ENCODE results near the gene MAN1C1.

DNA sequence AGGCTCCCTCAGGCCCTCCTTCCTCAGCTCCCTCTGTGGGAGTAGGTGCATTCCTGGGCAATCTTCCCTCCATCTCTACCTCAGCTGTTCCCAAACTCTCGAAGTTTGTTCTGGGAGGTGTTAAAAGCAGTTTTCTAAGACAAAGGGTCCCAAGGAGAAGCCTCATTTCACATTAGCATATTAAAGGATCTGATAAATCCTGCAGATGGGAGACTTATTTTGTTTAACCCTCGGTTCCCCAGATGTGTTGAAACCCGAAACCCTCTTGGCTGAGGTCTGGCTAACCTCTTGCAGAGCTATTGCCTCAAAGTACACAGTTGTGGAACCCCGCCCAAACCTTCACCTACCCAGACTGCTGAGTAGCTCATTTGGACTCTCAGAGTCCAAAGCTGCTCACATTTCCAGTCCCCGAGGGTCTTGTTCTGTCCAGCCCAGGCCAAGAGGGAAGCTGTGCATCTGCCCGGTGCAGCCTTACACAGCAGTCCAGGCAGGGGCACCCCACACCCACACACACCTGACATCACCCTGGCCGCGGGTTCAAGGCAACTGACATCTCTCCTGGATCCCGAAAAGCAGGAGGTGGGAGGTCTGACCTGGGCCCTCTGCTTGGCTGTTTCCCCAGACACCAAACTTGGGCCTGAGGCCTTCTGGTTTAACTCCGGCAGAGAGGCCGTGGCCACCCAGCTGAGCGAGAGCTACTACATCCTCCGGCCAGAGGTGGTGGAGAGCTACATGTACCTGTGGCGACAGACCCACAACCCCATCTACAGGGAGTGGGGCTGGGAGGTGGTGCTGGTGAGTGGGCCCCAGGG lies 163.9 kb downstream of the MAN1C1 start:
- TF ChIP-seq, protein P1, sequence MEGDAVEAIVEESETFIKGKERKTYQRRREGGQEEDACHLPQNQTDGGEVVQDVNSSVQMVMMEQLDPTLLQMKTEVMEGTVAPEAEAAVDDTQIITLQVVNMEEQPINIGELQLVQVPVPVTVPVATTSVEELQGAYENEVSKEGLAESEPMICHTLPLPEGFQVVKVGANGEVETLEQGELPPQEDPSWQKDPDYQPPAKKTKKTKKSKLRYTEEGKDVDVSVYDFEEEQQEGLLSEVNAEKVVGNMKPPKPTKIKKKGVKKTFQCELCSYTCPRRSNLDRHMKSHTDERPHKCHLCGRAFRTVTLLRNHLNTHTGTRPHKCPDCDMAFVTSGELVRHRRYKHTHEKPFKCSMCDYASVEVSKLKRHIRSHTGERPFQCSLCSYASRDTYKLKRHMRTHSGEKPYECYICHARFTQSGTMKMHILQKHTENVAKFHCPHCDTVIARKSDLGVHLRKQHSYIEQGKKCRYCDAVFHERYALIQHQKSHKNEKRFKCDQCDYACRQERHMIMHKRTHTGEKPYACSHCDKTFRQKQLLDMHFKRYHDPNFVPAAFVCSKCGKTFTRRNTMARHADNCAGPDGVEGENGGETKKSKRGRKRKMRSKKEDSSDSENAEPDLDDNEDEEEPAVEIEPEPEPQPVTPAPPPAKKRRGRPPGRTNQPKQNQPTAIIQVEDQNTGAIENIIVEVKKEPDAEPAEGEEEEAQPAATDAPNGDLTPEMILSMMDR (IDR thresholded peaks at IDR 0.05), result no peak
- no peak for TF ChIP-seq POLR2A (IDR thresholded peaks at IDR 0.05)

Measured in body of pancreas (tissue), 4 donors.